Activated CD4-positive, CD25-positive, alpha-beta regulatory T cell treated with anti-CD3 and anti-CD28 coated beads, Interleukin-2, amount 50 U/mL, for 16 hours (primary cell): ENCODE results near the gene FZD10.

Source experiments
- DNase-seq: peaks from one replicate; pipeline ENCODE4 v3.0.0-alpha.2; 2020; ENCODE audit warnings: low read depth, low spot score

FZD10 gene

DNA sequence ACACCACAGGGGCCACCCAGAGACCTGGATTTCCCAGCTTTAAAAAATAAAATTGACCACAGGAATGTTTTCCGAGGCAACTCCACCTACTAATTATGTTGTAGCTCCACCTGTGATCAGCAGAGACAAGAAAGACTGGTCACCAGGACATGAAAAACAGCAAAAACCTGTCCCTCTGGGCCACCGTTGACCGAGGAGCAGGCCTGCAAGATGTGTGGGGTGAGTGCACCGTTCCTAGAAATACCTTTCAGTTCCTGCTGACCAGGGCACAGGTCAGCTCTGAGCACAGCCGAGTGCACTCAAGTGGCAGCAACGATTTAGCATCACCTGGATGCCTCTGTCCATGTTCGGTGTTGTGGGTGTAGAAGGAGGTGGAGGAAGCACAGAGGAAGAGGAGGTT lies 16.9 kb downstream of the FZD10 start:
- no peak for DNase-seq

DNA sequence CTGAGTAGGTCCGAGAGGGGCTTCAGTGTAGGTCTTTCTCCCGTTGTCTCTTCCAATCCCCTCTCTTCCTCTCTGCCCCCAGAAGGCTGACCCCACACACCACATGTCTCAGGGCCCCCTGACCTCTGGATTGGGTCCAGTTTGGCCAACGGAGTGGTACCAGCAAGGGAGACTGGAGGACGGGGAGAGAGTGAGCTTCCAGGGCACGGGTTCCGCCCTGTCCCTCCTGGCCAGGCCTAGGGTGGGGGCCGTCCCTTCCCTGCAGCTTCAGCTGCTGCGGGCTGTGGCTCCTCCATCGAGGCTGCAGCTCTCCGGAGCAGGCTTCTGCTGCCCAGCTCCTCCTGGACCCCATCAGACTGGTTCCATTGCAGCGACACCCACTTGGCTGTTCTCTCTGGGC lies 17.4 kb downstream of the FZD10 start:
- DNase-seq: no peak

DNA sequence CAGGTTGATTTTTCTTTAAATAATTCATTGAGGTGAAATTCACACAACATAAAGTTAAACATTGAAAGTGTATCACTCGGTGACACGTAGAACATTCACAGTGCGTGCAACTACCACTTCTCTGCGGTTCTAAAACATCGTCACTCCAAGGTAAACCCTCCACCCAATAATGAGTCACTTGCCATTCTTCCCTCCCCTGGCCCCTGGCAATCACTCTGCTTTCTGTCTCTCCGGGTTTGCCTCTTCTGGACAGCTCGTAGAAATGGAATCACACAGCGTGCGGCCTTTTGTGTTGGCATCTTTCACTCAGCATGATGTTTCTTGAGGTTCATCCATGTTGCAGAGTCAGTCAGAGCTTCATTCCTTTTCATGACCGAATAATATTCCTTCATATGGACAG lies 18.9 kb downstream of the FZD10 start:
- no peak for DNase-seq

DNA sequence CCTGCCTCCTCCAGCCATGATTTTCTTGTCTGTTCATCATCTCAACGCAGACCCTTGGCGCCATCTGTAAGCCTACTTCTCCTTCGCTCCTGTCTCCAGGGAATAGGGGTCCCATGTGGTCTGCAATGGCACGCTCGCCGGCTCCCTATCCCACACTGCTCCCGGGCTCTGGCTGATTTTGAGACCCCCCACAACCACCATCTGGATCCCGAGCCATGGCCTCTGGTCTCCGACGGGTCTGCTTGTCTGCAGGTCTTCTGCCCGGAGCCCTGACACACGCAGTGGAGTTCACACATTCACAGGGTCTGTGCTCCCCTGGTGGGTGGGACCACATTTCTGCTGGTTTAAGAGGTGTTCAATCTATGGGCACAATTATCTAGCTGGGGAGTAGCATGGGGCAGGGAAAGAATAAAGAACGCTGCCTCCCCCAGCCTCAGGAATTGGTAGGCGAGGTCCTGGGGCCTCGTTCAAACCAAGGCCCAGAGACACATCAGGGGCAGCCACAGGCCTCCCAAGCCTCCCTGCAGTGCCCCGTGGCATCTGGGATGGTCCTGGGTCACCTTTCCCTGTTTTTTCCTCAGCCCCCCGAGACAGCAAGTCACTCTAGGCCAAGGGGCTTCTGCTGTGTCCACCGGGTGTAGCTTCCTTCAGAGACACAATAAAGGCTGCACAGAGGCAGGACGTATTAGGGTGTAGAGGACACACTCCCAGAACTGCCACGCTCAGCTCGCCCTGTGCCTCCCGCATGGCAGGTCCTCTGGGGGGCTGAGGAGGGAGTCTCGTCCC lies 21.5 kb downstream of the FZD10 start:
- DNase-seq: no peak

DNA sequence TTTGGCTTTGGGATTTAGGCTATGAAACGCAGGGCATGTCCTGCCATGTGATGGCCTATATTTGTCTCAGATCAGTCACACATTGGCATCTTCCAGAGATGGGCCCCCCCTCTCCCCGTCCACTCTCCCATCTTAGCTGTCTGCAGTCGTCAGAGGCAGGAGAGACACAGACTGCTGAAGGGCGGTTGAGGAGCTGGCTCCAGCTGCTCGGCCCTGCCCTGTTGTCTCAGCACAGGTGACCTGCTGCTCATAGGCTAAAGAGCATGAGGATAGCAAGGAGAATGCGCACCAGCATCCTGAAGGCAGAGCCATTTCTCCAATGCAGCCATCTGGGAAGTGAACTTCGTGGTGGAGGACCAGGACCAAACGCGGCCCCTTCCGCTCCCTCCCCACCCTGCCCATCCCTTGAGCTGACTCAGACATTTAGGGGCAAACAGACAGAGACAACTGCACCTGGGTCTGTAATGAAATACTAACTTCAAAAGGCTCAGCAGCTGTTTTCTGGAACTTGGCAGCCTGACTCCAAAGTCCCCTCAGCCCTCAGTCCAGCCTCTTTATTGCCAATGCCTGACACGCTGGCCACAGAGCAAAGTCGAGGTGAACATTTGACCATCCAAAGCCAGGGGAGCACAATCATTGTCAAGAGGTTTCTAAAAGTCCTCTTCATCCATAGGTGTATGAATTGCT lies 22.3 kb downstream of the FZD10 start:
- DNase-seq: no peak

DNA sequence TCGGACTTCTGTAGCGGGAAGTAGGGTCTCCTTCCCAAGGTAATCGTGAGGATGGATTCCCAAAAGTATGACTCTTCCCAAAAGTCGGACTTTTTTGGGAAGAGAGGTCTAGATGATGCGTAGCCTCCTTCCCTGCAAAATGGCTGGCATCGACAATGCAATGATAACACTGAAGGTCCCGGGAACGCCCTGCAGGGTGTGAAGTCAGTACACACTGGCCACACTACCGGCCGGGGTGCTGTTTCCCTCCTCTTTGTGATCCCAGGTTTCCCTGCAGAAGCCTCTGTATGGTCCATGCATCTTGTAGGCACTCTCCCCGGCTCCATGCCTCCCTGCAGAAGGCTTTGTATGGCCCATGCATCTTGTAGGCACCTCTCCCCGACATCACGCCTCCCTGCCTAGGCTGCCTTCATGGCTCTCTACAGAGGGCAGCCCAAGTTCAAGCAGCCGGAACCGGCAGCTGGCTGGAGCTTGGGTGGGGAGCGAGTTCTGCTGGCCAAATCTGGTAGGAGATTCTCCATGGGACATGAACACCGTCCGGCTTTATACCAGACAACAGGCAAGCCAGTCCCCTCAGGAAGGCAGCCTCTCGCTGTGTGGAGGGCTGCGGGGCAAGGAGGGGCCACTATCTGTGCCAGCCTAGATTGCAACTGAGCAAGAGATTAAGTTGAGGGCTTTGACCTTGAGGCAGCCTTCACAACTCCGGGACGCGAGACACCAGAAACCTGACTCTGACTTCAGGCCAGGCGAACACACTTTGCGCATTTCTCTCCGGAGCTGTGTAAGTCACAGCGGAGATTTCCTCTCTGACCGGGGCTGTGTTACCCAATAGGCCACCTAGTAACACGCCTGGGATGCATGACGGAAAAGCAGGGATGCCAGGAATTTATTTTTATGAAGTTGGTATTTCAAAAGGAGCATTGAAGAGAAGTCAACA lies 23.5 kb downstream of the FZD10 start:
- no peak for DNase-seq

DNA sequence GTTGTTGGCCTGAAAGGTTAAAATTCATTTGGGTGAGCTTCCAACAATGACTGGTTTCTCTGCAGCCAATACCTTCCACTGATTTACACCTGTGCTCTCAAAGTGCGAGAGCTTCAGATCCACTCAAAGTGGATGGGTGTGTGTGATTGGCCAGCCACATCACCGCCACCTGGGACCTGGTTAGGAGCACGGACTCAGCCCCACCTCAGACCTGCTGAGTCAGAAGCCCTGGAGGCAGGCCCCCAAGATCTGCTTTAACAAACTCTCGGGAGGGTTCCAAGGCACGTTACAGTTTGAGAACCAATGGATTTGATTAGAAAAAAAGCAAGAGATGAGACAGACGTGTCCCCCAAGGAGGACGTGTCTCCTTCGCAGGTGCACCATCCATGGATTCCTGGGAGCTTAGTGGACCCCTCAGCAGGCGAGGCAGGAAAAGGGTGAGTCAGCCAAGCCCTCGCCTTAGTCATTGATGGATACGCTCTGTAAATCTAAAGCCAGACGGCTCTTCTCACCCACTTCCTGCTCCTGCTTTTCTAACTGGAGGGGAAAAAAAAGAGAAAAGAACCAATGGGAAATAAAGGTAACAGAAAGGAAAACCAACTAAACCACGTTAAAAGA lies 24.5 kb downstream of the FZD10 start:
- DNase-seq: no peak

DNA sequence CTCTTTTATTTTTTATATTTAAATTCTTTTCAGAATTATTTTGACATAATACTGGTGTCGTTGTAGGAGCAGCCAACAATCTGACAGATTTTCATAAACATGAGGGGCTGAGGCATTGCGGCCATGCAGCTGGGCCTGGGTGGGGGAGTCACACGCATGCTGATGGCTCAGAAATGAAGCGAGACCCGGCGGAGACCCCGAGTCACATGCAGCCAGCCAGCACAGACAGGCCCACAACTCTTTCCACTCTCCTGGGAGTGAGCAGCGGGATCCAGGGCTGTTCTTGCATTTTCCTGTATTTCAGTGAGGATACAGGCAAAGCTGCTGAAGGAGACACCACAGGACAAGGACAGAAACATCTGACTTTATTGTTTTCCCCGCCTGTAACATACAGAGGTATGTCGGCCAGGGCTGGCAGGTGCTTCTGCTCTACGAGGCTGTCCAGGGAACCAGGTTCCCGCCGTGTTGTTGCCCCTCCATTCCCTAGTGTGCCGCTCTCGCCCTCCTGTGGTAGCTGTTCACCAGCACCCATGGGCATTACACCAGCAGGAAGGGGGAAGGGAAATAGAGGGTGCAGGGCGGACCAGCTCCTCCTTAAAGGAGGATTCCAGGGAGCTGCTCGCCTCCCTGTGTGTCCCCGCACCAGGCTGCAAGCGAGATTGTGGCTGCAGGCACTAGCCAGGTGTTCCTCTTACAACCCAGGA lies 30.5 kb downstream of the FZD10 start:
- no peak for DNase-seq

DNA sequence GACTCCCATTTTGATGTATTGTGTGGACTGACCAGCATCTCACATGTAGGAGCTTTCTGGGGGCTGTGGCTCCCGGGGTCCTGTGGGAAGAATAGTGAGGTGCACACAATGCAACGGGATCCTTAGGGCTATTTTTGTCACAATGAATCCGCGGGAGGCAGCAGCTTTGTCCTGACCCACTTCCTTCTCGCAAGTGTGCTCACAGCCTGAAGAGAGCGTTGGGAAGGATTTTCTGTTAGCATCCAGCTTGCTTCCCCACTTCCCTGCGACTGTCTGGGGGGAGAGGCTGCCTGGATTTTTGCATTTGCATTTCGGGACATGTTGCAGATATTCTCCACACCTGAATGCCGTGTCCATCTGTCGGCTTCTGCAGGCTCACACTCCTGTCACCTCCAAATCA lies 31.9 kb downstream of the FZD10 start:
- no peak for DNase-seq

DNA sequence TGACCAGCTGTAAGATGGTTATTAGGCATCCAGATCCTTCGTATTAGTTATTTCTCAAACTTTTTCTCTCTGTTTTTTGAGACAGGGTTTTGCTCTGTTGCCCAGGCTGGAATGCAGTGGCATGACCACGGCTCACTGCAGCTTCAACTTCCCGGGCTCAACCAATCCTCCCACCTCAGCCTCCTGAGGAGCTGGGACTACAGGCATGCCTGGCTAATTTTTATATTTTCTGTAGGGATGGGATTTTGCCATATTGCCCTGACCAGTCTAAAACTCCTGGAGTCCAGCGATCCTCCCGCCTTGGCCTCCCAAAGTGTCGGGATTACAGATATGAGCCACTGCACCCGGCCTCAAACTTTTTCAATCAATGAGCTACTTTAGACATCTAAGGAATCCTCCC lies 33.1 kb downstream of the FZD10 start:
- no peak for DNase-seq

DNA sequence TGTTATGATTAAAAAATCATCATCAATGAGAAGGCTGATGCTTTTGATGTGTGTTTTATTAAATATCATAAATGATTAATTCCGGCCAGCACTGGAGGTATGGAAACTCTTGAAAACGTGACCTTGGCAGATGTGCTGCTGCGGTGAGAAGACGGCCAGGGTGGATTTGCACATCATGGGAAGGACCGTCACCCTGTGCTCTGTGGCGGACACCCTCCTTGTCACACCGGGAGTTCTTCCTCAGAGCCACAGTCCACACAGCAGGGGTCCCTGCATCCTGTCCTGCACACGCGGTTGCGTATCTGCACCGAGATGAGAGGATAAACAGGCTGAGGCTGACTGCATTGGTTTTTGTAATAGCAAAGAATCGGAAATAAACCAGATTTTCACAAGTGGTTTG lies 33.5 kb downstream of the FZD10 start:
- DNase-seq: no peak

DNA sequence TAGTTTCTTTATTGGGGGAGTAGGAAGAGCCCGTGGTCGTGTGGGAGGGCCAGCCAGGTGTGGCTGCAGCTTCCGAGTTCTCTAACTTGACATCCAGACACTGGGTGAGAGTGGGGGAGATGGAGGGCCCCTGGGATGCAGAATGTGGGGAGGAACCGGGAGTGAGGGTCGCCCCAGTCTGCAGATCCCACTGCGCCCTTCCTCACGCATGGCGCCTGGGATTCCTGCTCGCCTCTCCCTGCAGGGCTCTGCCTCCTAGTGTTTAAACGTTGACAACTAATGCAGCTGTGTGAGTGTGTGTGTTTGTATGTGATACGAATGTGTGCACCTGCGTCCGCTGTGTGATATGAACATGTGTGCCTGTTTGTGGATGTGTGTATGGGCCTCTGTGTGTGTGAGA lies 34.6 kb downstream of the FZD10 start:
- no peak for DNase-seq

DNA sequence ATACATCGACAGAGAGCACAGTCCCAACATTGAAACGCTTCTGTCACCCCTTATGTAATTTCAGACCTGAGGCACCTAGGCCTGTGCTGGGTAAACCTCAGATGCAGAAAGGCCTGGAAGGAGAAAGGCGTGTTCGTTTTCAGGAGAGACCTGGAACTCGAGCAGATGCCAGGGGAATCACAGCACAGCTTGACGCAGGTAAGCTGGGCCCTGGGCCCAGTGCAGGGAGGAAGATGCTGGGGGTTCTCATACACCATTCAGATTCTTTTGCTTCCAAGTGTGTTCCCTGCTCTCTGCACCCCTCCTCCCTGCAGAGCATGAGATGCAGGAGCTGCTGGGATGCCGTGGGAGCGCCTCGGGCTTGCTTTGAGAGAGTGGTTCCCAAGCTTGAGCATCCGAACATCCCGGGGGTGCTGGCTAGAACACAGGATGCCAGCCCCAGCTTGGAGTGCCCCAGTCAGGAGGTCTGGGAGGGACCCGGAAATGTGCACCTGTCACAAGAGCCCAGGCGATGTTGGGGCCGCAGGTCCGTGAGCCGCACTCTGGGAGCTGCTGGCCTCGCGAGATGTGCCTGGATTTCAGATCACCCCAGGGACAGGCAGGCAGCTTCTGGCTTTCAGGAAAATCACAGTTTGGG lies 35.9 kb downstream of the FZD10 start:
- DNase-seq: no peak

DNA sequence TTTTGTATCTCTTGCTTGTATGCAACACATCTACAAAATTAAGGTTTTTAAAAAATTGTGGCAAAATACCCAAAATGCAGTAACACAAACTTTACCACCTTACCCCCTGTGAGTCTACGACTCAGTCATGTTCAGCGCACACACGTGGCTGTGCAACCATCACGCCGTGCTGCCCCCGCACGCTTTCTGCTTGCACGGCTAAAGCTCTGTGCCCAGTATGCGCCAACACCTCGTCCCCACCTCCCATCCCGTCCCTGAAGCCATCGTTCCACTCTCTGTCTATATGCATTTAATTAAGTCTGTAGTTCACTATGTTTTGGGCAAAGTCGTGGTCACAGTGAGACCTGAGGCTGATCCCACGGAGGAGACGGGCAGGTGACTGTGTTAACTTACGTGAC lies 36.4 kb downstream of the FZD10 start:
- DNase-seq: no peak

DNA sequence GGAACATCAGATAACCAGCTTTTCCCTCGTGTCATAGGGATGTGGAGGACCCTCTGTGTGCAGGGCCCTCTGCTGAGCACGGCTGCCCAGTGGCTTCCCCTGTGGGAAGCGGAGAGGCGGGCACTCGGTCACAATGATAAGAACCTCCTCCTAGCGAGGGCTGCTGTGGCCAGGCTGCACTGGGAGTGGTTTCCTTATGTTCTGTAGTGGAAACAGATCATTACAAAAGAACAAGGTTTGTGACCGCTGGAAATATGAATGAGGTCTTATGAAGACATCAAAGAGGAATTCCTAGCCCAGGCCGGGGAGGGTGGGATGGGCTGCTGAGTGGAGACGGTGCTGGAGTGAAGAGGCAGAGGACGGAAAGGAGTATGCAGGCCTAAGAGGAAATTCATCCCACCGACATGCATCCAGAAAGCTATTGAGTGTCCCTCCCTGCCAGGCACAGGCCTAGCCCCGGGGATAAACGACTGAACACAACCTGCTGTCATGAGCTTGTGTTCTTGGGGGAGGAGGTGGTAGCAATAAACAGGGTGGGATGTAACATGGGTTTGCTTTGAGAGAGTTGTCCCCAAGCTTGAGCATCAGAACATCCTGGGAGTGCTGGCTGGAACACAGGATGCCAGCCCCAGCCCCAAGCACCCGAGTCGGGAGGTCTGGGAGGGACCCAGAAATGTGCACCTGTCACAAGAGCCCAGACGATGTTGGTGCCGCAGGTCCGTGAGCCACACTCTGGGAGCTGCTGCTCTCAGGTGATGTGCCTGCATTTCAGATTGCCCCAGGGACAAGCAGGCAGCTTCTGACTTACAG lies 37.5 kb downstream of the FZD10 start:
- no peak for DNase-seq

DNA sequence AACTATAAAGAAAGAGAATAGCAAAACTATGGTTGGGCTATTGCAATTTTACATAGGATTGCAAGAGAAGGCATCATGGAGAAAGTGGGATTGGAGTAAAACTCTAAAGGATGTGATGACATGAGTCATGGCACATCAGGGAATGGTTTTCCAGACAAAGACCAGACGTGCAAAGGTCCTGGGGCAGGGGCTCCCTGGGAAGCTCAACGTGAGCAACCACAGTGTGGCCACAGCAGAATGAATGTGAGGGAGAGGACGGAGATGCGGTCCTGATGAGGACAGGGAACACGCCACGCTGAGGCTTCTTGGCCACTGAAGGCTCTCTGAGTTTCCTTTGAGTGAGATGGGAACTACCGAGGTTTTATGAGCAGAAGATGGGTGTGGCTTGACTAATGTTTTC lies 38.2 kb downstream of the FZD10 start:
- no peak for DNase-seq

DNA sequence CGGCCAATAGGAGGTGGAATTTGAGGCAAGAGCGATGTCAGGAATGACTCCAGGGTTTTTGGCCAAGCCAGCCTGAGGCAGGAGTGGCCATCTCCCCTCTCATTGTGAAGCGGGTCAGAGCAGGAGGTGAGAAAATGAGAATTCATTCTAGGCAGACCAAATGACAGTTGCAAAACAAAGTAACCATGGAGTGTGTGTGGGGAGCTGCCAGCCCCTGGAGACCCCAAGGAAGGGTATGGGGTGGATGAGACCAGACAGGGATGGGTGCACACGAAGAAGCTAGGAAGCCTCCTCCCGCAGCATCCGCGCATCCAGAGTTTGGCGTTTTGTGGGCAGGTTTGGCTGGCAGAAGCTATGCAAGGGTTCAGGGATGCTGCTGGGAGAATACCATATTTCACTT lies 38.8 kb downstream of the FZD10 start:
- DNase-seq: no peak

DNA sequence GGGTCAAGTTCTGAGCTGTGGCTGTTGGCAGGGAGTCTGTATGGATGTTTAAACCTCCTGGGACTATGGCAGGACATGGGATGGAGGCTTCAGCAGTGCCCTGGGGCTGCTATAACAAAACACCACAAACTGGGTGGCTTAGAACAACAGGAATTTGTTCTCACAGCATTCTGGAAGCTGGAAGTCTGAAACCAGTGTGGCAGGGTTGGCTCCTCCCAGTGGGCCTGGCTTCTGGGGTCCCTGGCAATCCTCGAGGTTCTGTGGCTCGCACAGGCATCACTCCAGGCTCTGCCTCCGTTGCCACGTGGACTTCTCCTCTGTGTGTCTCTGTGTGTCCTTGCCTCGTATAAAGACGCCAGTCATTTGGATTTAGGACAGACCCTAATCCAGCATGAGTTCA lies 39.9 kb downstream of the FZD10 start:
- DNase-seq: no peak

DNA sequence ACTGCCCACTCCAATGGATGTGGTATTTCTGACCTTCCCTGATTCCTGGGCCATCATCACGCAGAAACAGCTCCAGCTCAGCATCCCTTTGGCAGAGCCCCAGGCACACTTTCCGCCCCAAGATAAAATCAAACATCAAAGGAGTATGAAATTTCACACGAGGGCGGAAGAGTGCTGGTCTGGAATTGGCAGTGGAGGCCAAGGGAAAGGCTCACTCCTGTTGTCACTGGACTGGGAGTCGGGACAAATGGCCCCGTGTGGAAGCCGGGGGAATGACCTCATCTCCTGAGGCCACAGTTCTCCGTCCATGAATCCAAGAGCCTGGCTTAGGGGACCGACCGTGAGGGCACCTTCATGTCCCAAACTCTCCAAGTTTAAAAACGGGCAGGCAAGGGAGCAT lies 40.9 kb downstream of the FZD10 start:
- no peak for DNase-seq

DNA sequence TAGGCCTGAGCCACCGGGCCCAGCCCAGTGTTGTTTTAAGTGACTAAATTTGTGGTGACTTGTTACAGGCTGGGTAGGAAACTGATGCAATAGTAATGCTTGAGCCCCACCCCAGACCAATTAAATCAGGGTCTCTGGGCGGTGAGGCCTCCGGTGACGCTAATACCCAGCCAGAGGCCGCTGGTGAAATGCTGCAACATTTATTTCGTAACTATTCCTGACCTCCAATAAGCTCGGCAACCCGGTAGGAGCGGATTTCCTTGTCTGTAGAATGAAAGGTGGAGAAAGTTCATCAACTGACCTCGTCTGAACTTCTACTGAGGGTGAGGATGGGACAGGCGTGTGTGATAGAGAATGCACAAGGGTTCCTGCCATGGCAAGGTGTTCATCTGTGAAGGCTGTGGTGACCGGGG lies 42.3 kb downstream of the FZD10 start:
- DNase-seq: no peak
